Natural killer cell treated with Interleukin-12 subunit alpha and Interleukin-12 subunit beta and Interleukin-15 and Interleukin-18, amount 100 ng/mL, for 72 hours (primary cell): ENCODE measurements around the gene CDK17. TPM values are rescaled to one million over a fixed set of nuclear protein-coding genes. Genes with fewer than 3 reads are reported as not detected.

Experiments used
- ATAC-seq, 2 donors: fragments of 150-1000 bp; cut with Tn5 transposase in 1 of 2; sonication (Bioruptor Pico), chemical (Tn5 transposase) in 1 of 2; 2 replicates each; pipeline ENCODE4 v1.10.0; 2021
- DNase-seq: peaks from one replicate; pipeline ENCODE4 v3.0.0; 2022; ENCODE audit warnings: low spot score
- H3K27ac Mint-ChIP-seq, 2 donors: 1 replicate in 1 of 2; 2 replicates in 1 of 2; pipeline ENCODE4 v1.8.0; 2022; ENCODE audit warnings: mixed read lengths in 2 of 2, mild to moderate bottlenecking in 1 of 2, moderate library complexity in 1 of 2
- H3K27me3 Mint-ChIP-seq, 2 donors: 1 replicate in 1 of 2; 2 replicates in 1 of 2; pipeline ENCODE4 v1.8.0; 2022; ENCODE audit warnings: mixed read lengths in 2 of 2
- H3K36me3 Mint-ChIP-seq: one replicate; pipeline ENCODE4 v1.8.0; 2022; ENCODE audit warnings: mixed read lengths
- H3K4me1 Mint-ChIP-seq, 2 donors: 1 replicate in 1 of 2; 2 replicates in 1 of 2; pipeline ENCODE4 v1.8.0; 2022; ENCODE audit warnings: low read depth in 2 of 2, mixed read lengths in 2 of 2, mild to moderate bottlenecking in 1 of 2
- H3K4me3 Mint-ChIP-seq: one replicate; pipeline ENCODE4 v1.8.0; 2022; ENCODE audit warnings: mixed read lengths
- H3K9me3 Mint-ChIP-seq: 2 replicates; pipeline ENCODE4 v1.8.0; 2022; ENCODE audit warnings: mixed read lengths
- total RNA-seq, 2 donors: library from RNA; stranded (reverse); gene quantifications; one replicate each; pipeline ENCODE4 v1.2.3, GENCODE V29; 2022

The CDK17 gene
- total RNA-seq, 2 donors from 2014 or later: 66.9 to 82.1 TPM

DNA sequence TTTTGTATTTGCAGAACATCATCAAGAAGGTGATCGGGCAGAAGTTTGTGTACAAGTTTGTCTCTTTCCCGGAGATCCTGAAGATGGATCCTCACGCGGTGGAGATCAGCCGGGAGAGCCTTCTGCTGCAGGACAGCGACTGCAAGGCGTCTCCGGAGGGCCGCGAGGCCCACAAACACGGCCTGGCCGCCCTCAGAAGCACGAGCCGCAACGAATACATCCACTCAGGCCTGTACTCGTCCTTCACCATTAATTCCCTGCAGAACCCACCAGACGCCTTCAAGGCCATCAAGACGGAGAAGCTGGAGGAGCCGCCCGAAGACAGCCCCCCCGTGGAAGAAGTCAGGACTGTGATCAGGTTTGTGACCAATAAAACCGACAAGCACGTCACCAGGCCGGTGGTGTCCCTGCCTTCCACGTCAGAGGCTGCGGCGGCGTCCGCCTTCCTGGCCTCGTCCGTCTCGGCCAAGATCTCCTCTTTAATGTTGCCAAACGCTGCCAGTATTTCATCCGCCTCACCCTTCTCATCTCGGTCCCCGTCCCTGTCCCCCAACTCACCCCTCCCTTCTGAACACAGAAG is 153.2 kb downstream of the CDK17 start:
- Mint-ChIP-seq H3K4me3 (no peak overlapping the region), H3K27ac (peak overlapping the region in 1 of 2 donors; percentile 16), H3K36me3 (peaks cover 15% of the 10 kb centered on the region)

DNA sequence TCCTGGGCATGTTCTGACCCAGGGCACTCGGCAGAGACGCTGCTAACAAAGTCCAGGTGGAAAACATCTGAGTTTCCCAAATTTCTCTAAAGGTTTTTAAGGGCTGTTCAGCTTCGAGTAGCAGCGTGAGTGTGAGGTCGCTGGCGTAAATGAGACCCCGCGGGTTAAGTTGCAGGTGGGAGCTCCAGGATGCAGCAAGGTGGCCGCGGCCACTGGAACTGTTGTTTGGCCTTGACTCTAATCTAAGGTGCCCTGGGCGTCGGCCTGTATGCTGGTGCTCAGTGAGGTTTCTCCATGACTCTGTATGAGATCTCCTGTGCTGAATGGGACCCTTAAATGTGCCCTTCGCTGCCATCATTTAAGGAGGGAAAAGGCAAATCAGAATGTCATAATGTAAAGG is 155.4 kb downstream of the CDK17 start:
- Mint-ChIP-seq H3K36me3 (peaks cover 8% of the 10 kb centered on the region), H3K4me3 (no peak overlapping the region), H3K4me1 (peaks cover 50 to 59% of the 10 kb centered on the region in 2 donors), H3K27ac (no peak overlapping the region), H3K27me3 (no peaks in the 10 kb centered on the region), H3K9me3 (no peaks in the 10 kb centered on the region)
- ATAC-seq (no peak), DNase-seq (no peak)

More for the DNA sequence above, 153.2 kb downstream of the CDK17 start:
- Mint-ChIP-seq H3K9me3 (no peaks in the 10 kb centered on the region), H3K27me3 (no peaks in the 10 kb centered on the region), H3K4me1 (peaks cover 46 to 57% of the 10 kb centered on the region in 2 donors)
- ATAC-seq: no peak
- no peak for DNase-seq

DNA sequence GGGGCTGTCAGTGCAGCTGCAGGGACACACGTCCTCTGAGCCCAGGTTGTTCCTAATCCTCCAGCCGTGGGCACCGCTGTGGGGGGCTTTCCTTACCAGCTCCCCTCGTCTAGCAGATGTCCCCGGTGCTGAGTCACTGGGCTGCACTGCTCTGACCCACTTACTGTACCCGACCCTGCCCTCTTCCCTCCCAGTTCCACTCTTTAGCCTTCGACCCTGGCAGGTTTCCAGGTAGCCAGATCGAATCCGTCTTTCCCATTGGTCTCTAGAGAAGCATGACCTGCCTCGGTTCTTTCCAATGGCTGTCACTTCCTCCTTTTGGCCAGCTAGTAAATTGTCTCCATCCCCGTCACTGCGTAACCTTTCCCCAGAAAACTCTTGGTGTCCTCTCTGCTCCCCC is 157.6 kb downstream of the CDK17 start:
- Mint-ChIP-seq H3K4me3 (peak overlapping the region; percentile 82), H3K9me3 (no peaks in the 10 kb centered on the region), H3K27me3 (no peaks in the 10 kb centered on the region), H3K36me3 (peaks cover 3% of the 10 kb centered on the region), H3K27ac (peak overlapping the region; percentile 68 to 76), H3K4me1 (peaks cover 51 to 66% of the 10 kb centered on the region in 2 donors)
- ATAC-seq: no peak
- DNase-seq: no peak

DNA sequence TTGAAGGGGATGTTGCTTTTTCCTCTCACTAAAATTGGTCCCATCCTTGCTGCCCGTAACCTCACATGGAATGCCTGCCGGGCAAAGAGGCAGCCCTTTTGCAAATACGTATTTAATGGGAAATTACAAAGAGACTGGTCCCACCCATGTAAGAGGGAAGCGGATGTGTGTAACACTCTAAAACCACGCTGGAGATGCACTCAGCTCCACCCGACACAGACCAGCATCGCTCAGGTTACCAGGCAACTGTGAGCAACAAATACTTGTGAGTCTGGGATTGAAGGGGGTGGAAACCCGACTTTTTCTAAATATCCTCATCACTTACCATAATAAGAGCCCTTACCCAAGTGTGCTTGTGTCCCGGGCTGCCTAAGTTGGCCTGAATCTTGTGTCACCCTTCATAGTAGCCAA is 158.4 kb downstream of the CDK17 start:
- H3K4me1 Mint-ChIP-seq: peaks cover 58 to 66% of the 10 kb centered on the region in 2 donors
- H3K27me3 Mint-ChIP-seq: no peaks in the 10 kb centered on the region
- no peaks in the 10 kb centered on the region for H3K36me3 Mint-ChIP-seq
- H3K4me3 Mint-ChIP-seq: peak overlapping the region; percentile 82
- ATAC-seq (peak; percentile 92 to 97), DNase-seq (peak; percentile 82)
- no peaks in the 10 kb centered on the region for H3K9me3 Mint-ChIP-seq
- peak overlapping the region; percentile 68 to 76 for H3K27ac Mint-ChIP-seq

DNA sequence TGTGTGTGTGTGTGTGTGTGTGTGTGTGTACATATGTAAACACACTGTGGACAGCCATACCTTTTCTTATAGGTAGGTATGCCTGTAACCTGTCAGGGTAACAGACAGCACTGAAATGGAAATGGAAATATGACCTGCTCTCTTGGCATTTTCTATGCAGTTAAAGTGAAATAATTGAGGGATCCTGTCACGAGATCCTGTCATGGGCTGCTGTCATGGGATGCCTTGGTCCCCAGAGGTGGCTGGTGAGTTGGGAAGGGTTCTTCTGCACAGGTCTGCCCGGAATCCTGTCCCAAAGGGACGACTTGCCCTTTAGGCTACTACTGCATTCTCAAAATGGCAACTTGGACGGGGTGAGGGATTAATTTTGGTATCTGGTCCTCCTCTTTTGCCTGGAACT is 158.8 kb downstream of the CDK17 start:
- ATAC-seq (no peak), DNase-seq (no peak)
- Mint-ChIP-seq H3K9me3 (no peaks in the 10 kb centered on the region), H3K27ac (peak overlapping the region; percentile 68 to 76), H3K27me3 (no peaks in the 10 kb centered on the region), H3K4me1 (peaks cover 61 to 66% of the 10 kb centered on the region in 2 donors), H3K36me3 (no peaks in the 10 kb centered on the region), H3K4me3 (peak overlapping the region; percentile 82)

DNA sequence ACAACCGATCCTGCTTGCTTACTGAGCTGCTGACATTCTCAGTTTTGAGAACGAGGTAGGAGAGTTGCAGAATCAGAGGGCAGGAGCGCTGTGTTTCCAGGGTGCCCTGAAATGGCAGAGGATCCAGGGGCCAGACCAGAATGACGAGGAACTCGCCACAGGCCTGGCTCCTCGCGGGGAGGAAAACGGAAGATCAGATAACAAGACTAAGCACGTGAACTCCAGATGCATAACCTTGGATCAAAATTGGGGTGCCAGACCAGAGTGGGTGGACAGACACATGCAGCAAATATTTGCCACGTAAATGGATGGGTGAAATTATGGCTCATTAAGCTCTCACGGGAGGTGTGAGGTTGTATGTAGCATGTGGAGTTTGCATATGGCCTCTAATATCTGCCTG is 159.6 kb downstream of the CDK17 start:
- Mint-ChIP-seq H3K9me3 (no peaks in the 10 kb centered on the region), H3K36me3 (no peaks in the 10 kb centered on the region), H3K4me3 (peak overlapping the region; percentile 30), H3K27me3 (no peaks in the 10 kb centered on the region), H3K4me1 (peaks cover 67 to 73% of the 10 kb centered on the region in 2 donors), H3K27ac (peak overlapping the region; percentile 68 to 76)
- ATAC-seq (no peak), DNase-seq (no peak)

DNA sequence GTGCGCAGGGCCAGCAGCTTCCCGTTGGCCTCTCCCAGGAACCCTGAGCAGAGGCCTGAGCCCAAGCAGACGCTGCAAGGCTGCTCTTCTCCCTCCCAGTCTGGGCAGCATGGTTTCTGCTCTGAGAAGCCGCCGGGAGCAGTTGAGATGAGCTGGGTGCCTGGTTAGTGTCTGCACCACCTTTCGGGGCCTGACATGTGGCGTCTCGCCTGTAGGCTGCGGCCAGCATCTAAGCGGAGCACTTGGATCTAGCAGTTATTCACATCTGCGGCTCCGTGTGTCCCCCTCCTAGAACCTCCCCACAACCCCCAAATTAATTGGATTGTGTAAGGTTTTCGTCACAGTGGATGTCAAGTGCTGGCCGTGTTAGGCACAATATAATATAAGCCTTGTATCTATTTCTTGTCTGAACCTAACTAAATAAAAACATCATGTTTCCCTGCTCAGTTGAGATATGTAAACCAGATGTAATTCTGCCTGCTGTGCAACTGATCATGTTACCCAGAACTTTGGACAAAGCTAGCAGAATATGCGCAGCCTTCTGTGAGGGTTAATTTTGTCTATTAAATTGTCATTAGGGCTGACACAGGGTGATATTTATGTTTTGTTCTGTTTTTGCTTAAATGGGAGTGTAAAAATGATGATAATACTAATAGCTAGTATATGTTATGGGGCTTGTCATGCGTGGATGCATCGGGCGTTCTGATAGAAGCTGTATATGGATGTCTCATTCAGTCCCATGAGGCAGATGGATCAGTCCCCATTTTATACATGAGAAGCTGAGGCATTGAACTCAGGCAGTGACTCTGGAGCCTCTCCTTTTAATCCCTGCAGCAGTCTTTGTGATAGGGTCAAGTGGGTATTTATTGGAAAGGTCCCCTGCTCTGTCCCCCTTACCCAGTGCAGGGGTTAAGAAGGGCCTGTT is 160.3 kb downstream of the CDK17 start:
- no peaks in the 10 kb centered on the region for H3K36me3 Mint-ChIP-seq
- peaks cover 68 to 79% of the 10 kb centered on the region in 2 donors for H3K4me1 Mint-ChIP-seq
- no peak for ATAC-seq
- H3K27me3 Mint-ChIP-seq: no peaks in the 10 kb centered on the region
- H3K27ac Mint-ChIP-seq: peak overlapping the region; percentile 68 to 76
- no peak for DNase-seq
- peak overlapping the region; percentile 30 for H3K4me3 Mint-ChIP-seq
- H3K9me3 Mint-ChIP-seq: no peaks in the 10 kb centered on the region

DNA sequence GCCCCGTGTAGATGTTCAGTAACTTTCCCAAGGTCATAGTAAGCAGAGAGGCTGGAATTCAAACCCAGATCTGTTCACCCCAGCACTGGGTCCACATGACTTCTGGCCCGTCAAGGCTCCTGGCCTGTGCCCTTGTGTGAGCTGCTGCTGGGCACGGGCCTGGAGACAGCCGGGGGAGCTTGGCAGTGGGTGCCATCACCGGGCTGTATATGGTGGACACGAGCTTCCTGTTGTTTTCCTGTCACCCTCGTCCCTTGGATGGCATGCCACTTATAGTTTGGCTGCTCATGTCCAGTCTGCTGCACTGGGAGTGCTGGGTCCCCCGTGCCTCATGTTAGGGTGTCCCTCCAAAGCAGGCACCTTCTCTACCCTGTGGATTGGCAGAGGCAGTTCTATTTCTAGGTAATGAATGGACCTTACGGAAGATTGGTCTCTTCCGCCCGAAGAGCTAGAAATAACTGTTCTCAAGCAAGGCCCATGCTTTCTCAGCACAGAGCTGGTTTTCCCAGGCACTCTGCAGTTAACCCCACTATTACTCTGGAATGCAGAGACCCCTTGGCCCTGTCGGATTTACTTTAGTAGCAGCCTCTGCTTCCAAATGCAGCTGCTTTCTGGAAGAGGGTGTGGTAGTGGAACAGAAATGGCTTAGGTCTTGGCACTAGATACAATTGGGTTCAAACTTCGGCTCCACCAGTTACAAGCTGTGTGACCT is 161.7 kb downstream of the CDK17 start:
- no peaks in the 10 kb centered on the region for H3K36me3 Mint-ChIP-seq
- no peaks in the 10 kb centered on the region for H3K27me3 Mint-ChIP-seq
- H3K4me1 Mint-ChIP-seq: peaks cover 68 to 85% of the 10 kb centered on the region in 2 donors
- ATAC-seq (no peak), DNase-seq (no peak)
- H3K27ac Mint-ChIP-seq: peak overlapping the region; percentile 36 to 60
- H3K4me3 Mint-ChIP-seq: peak overlapping the region; percentile 74
- H3K9me3 Mint-ChIP-seq: no peaks in the 10 kb centered on the region

DNA sequence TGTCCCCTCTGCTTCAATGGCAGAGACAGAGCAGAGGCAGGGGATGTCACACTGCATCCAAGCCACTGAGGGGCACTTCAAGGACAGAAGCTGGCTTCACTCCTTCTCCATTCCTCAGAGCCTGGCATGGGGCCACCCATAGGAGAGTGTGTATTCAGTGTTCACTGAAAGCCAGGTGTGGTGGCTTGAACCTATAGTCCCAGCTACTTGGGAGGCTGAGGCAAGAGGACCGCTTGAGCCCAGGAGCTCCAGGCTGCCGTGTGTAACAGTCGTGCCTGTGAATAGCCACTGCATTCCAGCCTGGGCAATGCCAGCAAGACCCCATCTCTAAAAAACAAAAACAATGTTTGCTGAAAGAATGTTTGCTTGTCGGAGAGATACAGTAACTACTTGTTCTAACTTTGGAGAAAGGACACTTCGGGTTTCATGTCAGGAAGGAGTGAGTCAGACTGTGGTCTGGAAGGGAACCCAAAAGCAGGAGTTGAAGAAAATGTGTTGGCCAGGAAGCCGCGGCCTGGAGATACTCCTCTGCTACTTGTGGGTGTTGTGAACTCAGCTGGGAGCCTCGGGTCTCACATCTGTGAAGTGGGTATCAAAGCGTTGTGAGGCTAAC is 162.7 kb downstream of the CDK17 start:
- Mint-ChIP-seq H3K9me3 (no peaks in the 10 kb centered on the region), H3K36me3 (no peaks in the 10 kb centered on the region), H3K27me3 (no peaks in the 10 kb centered on the region), H3K4me3 (peak overlapping the region; percentile 74), H3K27ac (peak overlapping the region; percentile 36 to 60), H3K4me1 (peaks cover 60 to 76% of the 10 kb centered on the region in 2 donors)
- peak; percentile 74 to 77 for ATAC-seq
- peak; percentile 84 for DNase-seq

DNA sequence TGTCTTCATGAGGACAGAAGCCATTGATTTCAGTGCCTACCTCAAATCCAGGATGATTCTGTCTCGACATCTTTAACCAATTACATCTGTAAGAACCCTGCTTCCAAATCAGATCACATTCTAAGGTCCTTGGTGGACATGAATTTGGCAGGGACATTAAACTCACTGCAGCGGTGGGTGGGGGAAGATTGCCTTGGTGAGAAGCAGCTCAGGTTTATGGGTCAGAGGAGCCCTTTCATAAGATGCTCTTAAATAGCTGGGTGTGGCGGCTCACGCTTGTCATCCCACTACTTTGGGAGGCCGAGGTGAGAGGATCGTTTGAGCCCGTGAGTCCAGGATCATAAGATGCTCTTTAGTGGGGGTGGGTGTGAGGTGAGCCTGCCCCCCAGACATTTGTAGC is 163.2 kb downstream of the CDK17 start:
- Mint-ChIP-seq H3K36me3 (no peaks in the 10 kb centered on the region), H3K4me3 (peak overlapping the region; percentile 74), H3K9me3 (no peaks in the 10 kb centered on the region), H3K4me1 (peaks cover 56 to 71% of the 10 kb centered on the region in 2 donors), H3K27me3 (no peaks in the 10 kb centered on the region), H3K27ac (peak overlapping the region; percentile 36 to 60)
- DNase-seq: no peak
- ATAC-seq: no peak

DNA sequence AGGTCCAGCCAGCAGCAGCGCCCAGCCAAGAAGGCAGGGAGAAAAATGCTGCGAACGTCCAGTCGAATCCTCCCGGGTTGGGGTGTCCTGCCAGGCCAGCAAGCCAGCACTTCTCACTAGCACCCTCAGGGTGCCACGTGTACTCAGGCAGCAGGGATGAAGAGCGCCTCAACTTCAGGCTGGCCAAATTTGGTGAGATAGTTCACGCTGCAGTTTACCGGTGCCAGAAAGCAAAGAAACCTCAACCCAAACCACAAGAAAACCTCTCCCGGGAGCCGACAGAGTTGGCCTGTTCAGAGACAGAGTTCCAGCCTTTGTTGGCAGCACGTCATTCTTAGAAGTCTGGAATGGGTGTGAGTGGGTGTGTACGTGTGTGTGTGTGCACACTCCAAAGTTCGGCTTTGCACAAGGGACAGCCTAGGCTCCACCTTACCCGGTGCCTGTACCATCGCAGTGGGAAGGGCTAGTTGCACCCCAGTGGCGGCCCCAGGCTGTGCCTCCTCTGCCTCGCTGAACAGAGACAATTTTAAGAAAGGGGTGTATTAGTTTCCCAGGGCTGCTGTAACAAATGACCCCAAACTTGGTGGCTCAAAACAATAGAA is 163.9 kb downstream of the CDK17 start:
- H3K36me3 Mint-ChIP-seq: no peaks in the 10 kb centered on the region
- DNase-seq: no peak

DNA sequence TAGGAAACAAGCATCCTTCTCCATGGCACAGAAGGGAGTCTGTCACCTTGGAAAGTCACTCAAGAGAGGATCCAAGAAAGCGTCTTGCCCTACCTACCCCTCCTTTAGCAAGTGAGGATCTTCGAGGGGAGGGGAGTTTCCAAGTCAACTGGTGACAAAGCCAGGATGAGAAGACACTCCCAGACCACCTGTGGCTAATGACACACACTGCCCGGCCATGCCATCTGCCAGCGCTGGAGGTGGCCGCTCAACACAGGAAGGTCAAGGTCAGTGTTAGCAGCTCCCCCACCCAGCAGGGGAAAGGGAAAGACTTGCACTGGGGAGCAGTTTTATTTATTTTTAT is 164.8 kb downstream of the CDK17 start:
- H3K4me1 Mint-ChIP-seq: peaks cover 46 to 55% of the 10 kb centered on the region in 2 donors
- ATAC-seq: no peak
- no peak for DNase-seq
- H3K4me3 Mint-ChIP-seq: no peak overlapping the region
- H3K9me3 Mint-ChIP-seq: no peaks in the 10 kb centered on the region
- peak overlapping the region in 1 of 2 donors; percentile 21 for H3K27ac Mint-ChIP-seq
- H3K27me3 Mint-ChIP-seq: no peaks in the 10 kb centered on the region
- no peaks in the 10 kb centered on the region for H3K36me3 Mint-ChIP-seq

More for the DNA sequence above, 163.9 kb downstream of the CDK17 start:
- Mint-ChIP-seq H3K9me3 (no peaks in the 10 kb centered on the region), H3K27ac (peak overlapping the region; percentile 36 to 60), H3K4me1 (peaks cover 52 to 64% of the 10 kb centered on the region in 2 donors), H3K27me3 (no peaks in the 10 kb centered on the region), H3K4me3 (peak overlapping the region; percentile 41)
- peak in 1 of 2 donors; percentile 18 for ATAC-seq
